Measurements from ENCODE around the gene KCNK17. TPM values are rescaled to one million over a fixed set of nuclear protein-coding genes. Genes with fewer than 3 reads are reported as not detected.

KCNK17 gene
- total and polyA plus RNA-seq, 9 of the 15 experiments (the other 6 are each of a cell fraction or from before 2014, with no cell fraction given): not detected

DNA sequence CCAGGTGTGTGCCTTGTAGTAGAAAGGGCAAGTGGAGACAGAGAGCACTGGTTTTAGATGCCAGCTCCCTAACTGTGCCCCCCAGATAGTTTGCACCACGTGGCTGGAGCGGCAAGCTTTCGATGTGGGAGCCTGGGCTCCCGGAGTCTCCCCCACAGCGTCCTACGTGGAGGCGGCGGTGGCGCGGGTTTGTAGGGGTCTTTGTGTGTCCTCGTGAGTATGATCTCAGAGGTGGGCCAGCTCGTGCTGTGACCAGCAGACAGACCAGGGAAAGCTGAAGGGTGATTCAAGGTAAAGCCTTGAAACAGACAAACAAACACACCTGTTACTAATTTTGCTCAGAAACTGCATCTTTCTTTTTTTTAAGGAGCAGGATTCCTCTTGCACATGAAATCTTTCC is 13.8 kb upstream of the KCNK17 start:
- H3K4me2 ChIP-seq (ENCODE audit: insufficient read depth, low read length): no peak overlapping the region
- ChIA-PET CTCF (ENCODE audit: low intra/inter-chr PET ratio) (no interaction called here), POLR2A (no interaction called here)
- H3K36me3 ChIP-seq (ENCODE audit: control insufficient read depth, insufficient read depth, low read length): no peaks in the 10 kb centered on the region
- no peak overlapping the region for H3K9ac ChIP-seq (ENCODE audit: insufficient read depth in 1 of 2, low read depth in 2 of 2, low read length in 2 of 2)
- no peaks in the 10 kb centered on the region for H3K9me3 ChIP-seq (replicated peaks; ENCODE audit: control insufficient read depth, insufficient read depth, low read depth, low read length)
- BruUV-seq (replicated peaks): no TSS peak
- DNase-seq (ENCODE audit: extremely low read depth in 1 of 4, low spot score in 3 of 4) (no peak), FAIRE-seq (no peak), ATAC-seq (no peak)
- 1% methylated on average over 12 of the region's 12 CpGs for WGBS (ENCODE audit: insufficient coverage, low coverage, missing lambda C conversion rate)
- peaks cover 24 to 51% of the 10 kb centered on the region in 2 experiments; a peak in 4 of 5 replicates for H3K27me3 ChIP-seq (ENCODE audit: control insufficient read depth in 2 of 2, insufficient read depth in 2 of 2, low read length in 2 of 2)
- H3K4me1 ChIP-seq (replicated peaks in 1 of 2; ENCODE audit: control insufficient read depth in 2 of 2, insufficient read depth in 2 of 2, low read length in 2 of 2): no peaks in the 10 kb centered on the region
- no peak overlapping the region for H2AFZ ChIP-seq (ENCODE audit: low read depth, low read length)
- H3K9me1 ChIP-seq (ENCODE audit: control insufficient read depth, insufficient read depth, low read length): no peaks in the 10 kb centered on the region
- intact Hi-C loops (cut with micrococcal nuclease) (no loop called here), in situ Hi-C loops (cut with MboI) (no loop called here)
- no peak for TF ChIP-seq GATA2 (CRISPR knock-in tag; IDR thresholded peaks at IDR 0.05)
- TF ChIP-seq ILF3 (IDR thresholded peaks at IDR 0.05; ENCODE audit: borderline replicate concordance): no peak
- no peak for TF ChIP-seq SMARCB1 (IDR thresholded peaks at IDR 0.05; ENCODE audit: insufficient read length, low read depth)
- TF ChIP-seq KAT2B (IDR thresholded peaks at IDR 0.05; ENCODE audit: low read depth, low read length): no peak
- no peak for TF ChIP-seq BCL6 (CRISPR knock-in tag; IDR thresholded peaks at IDR 0.05)
- TF ChIP-seq, protein P1, sequence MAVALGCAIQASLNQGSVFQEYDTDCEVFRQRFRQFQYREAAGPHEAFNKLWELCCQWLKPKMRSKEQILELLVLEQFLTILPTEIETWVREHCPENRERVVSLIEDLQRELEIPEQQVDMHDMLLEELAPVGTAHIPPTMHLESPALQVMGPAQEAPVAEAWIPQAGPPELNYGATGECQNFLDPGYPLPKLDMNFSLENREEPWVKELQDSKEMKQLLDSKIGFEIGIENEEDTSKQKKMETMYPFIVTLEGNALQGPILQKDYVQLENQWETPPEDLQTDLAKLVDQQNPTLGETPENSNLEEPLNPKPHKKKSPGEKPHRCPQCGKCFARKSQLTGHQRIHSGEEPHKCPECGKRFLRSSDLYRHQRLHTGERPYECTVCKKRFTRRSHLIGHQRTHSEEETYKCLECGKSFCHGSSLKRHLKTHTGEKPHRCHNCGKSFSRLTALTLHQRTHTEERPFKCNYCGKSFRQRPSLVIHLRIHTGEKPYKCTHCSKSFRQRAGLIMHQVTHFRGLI (CRISPR knock-in tag; IDR thresholded peaks at IDR 0.05): no peak
- H4K20me1 ChIP-seq (replicated peaks; ENCODE audit: control insufficient read depth, insufficient read depth, low read length): peaks cover 3% of the 10 kb centered on the region; the same call in 1 of the 2 replicates
- no peaks in the 10 kb centered on the region for H3K79me2 ChIP-seq (ENCODE audit: control insufficient read depth, insufficient read depth, low read length)
- no peak overlapping the region for H3K4me3 ChIP-seq
- H3K27ac ChIP-seq (ENCODE audit: extremely low read depth, low read depth, low read length): no peak overlapping the region

Data from K562 (cell line).